Measurements from ENCODE around the gene LDB1. TPM values are rescaled to one million over a fixed set of nuclear protein-coding genes. Genes with fewer than 3 reads are reported as not detected.

LDB1 gene
- total RNA-seq, 1 donor from 2014 or later: 58.0 TPM

- DNase-seq (ENCODE audit: extremely low read depth, low read depth, low spot score): no peak
Measured at GRCh38 chr10:102113956-102114857, 6.0 kb downstream of the LDB1 start.

DNA sequence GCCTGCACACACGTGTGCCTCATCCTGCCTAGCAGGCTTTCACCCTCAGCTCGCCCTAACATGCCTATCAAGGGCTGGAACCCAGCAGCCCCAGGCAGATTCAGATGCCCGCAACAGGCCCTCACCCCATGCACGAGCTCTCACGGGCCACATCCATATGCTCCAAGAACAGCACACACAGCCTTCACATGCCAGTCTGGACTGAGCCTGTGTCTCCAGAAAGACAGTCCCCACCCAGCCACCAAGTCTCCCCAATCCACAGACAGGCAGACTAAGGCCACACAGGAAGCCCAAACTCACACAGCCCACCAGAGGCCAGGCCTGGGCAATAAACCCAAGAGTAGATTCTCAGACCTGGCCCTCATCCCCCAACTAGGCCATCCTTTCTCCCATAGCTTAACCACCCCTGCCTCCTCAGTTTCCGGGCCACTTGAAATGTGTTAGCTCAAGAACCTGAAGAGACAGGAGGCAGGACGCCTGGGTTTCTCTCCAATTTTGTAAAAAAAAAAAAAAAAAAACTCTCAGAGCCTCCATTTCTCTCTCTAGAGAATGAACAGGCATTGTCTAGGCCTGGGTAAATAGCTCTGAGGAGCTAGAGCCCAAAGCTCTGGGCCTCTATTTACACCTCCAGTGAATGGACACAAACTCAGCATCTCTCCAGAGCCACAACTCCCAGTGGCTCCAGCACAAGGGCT lies 6.8 kb downstream of the LDB1 start:
- no peak for DNase-seq (ENCODE audit: extremely low read depth, low read depth, low spot score)

DNA sequence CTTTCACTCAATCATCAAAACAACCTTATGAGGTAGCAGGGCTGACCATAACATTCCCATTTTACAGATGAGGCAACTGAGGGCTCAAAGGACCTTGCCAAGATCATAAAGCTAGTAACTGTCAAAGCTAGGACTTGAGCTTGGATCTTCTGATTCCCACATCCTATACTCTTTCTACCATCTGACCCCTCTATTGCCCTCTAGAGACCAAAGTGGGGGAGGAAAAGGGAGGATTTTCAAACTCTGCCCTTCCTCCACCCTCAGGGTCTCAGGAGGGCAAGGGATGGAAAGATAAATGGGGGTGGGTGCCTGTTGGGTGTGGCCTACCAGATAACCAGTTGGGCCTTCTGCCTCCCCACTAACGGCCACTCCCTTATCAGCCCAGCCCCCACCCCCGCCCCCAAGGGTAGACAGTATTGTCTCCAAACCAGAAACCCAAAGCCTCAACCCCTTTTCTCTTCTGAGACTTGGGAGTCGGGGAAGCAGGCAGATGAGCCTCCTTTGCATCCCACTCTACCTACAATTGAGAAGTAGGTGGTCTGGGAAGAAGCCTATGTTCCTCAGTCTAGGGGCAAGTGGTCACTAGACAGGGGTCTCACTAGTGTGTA lies 7.9 kb downstream of the LDB1 start:
- no peak for DNase-seq (ENCODE audit: extremely low read depth, low read depth, low spot score)

GRCh38 chr10:102111276-102111675 lies 8.9 kb downstream of the LDB1 start:
- no peak for DNase-seq (ENCODE audit: extremely low read depth, low read depth, low spot score)

- DNase-seq (ENCODE audit: extremely low read depth, low read depth, low spot score): no peak
Measured at GRCh38 chr10:102109166-102110116, 10.7 kb downstream of the LDB1 start.

- DNase-seq (ENCODE audit: extremely low read depth, low read depth, low spot score): no peak
Measured at GRCh38 chr10:102106998-102107397, 13.2 kb downstream of the LDB1 start.

DNA sequence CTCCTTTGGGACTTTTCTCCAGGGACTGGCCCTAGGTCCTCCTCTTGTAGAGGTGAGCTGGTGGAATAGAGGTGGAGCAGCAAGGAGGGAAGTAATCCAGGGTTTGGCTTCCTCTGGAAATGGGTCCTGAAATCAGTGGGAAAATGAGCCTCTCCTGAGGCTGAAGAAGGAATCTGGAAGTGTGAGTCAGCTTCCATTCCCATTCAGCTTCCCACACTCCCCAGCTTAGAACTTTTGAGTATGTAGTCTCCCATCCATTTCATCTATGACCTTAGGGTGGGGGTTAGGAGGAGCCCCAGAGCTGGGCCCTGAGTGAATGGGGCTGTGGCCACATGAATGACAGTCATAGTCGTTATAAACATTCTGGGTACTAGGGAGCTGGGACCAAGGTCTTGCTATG lies 17.7 kb downstream of the LDB1 start:
- no peak for DNase-seq (ENCODE audit: extremely low read depth, low read depth, low spot score)

- DNase-seq (ENCODE audit: extremely low read depth, low read depth, low spot score): no peak
Measured at GRCh38 chr10:102101152-102101551, 19.0 kb downstream of the LDB1 start.

DNA sequence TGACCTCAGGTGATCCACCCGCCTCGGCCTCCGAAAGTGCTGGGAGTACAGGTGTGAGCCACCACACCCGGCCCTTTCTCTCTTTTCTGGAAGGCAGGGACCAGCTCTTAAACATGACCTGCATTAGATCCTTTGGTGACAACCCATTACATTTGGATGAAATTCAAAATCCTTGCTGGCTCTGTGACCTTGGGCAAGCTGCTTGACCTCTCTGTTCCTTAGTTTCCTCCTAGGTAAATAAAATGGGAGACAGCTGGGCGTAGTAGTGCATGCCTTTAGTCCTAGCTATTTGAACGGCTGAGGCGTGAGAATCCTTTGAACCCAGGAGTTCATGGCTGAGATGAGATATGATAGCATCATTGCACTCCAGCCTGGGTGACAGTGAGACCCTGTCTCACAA lies 23.7 kb downstream of the LDB1 start:
- DNase-seq (ENCODE audit: extremely low read depth, low read depth, low spot score): no peak

GRCh38 chr10:102090772-102091171 lies 29.4 kb downstream of the LDB1 start:
- no peak for DNase-seq (ENCODE audit: extremely low read depth, low read depth, low spot score)

GRCh38 chr10:102086196-102086595 lies 34.0 kb downstream of the LDB1 start:
- no peak for DNase-seq (ENCODE audit: extremely low read depth, low read depth, low spot score)

DNA sequence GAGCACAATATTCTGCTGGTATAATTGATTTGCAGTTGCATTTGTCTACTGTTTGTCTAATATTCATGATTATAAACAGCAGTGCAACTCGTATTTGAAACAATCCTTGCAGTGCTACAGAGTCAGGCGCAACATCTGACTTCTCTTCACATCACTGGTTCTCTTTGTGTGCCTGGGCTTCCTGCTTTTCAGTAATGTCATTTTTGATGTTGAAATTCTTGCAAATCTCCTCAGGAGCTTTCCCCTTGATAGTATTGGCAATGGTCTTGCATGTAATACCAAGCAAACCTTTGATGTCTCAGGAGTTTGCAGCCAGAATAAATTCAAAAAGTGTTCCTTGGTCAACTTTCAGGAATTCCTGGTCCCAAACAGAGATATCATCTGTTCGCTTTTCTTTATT lies 34.8 kb downstream of the LDB1 start:
- DNase-seq (ENCODE audit: extremely low read depth, low read depth, low spot score): no peak

DNA sequence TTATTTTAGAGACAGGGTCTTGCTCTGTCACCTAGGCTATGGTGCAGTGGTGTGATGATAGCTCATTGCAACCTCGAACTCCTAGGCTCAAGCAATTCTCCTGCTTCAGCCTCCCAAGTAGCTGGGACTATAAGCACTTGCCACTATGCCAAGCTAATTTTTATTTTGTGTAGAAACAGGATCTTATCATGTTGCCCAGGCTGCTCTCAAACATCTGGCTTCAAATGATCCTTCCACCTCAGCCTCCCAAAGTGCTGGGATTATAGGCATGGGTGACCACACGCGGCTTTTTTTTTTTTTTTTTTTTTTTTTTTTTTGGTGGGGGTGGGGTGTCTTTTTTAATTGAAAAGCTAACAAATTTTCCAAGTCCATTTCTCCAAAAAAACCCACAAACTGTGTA lies 36.6 kb downstream of the LDB1 start:
- no peak for DNase-seq (ENCODE audit: extremely low read depth, low read depth, low spot score)

DNA sequence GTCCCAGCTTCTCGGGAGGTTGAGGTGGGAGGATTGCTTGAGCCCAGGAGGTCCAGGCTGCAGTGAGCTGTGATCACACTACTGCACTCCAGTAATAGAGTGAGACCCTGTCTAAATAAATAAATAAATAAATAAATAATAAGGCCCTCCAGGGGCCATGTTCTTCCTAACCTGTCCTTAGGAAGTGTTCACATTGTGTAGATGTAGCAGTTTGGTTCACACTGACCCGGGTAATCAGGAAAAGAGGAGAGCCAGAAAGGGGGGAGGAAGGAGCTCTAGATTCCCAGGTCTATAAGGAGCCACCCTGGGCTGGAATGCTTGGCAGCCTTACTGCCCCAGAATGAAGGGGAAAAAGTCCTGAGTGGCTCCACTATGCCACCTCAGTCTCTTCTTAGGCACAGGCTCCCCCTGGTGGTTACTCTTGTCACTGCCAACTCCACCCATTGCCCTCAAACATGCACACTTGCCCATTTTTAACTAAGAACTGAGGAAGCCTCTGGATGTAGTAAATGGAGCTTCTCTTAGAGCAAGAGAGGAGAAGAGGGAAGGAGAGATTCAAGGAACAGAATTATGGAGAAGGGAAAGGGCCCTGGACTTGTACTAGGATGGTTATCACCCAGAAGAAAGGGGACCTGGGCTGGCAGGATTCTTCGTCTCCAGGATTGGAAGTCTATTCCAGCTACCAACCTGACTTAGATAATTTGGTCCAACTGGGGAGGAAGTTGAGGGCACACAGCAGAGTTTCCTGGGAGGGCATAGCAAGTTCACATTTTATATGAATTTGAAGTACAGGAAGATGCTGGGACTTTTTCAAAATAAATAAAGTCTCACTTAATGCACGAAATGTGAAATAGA lies 47.3 kb downstream of the LDB1 start:
- no peak for DNase-seq (ENCODE audit: extremely low read depth, low read depth, low spot score)

DNA sequence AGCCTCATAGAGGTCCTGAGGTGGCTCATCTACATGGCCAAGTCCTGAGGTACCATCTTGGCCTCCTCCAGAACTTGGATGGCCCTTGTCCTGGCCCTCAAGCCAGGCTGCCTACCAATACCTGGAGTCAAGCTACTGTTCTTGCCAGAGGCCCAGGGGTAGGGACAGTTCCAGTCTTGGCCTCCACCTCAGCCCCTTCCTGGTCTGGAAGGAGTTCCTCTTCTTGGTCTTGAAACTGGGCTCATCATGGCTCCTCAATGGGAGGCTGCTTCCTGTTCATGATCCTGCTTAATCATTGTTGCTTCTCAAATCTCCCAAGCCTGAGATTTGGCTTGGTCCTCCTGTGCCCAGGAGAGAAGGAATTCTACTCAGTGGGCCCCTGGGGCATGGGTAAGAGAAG lies 51.1 kb downstream of the LDB1 start:
- DNase-seq (ENCODE audit: extremely low read depth, low read depth, low spot score): no peak

- DNase-seq (ENCODE audit: extremely low read depth, low read depth, low spot score): no peak
Measured at GRCh38 chr10:102068216-102068615, 52.0 kb downstream of the LDB1 start.

- no peak for DNase-seq (ENCODE audit: extremely low read depth, low read depth, low spot score)
Measured at GRCh38 chr10:102067091-102067916, 52.9 kb downstream of the LDB1 start.

- no peak for DNase-seq (ENCODE audit: extremely low read depth, low read depth, low spot score)
Measured at GRCh38 chr10:102066399-102067088, 53.6 kb downstream of the LDB1 start.
